GM13977 (cell line): ENCODE data around the gene SLC44A1.

Experiments used
- DNase-seq: peaks from one replicate; pipeline ENCODE4 v3.0.0; 2012; ENCODE audit warnings: low spot score
- in situ Hi-C: fragments of 300-500 bp; cut with MboI; formaldehyde crosslinking; loops from one replicate; pipeline ENCODE4 v1.12.0; 2022; ENCODE audit warnings: low sequenced_read_pairs, low pct_unique_long_range_greater_than_20kb, mixed read lengths, inconsistent platforms; ENCODE audit not compliant: unreplicated experiment
- TF ChIP-seq, protein P1 (sequence below): IDR thresholded peaks from 2 replicates; pipeline ENCODE4 v1.5.1; 2012; ENCODE audit warnings: mild to moderate bottlenecking, control low read depth; ENCODE audit not compliant: insufficient read depth; ENCODE audit errors: extremely low read depth, missing control alignments

SLC44A1 gene

DNA sequence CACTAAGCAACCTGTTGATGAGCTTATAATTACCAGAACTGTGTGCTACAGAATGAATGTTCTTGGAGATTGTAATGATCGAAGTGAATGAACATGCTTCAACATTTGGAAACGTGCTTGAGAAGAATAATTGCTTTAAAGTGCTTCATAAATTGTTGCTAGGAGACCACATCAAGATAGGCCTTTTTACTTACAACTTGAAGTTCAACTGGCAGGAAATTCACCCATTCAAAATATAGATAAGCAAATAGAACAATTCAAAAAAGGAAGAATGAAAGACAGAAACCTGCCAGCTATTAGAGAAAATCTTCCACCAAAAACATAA is 38.0 kb upstream of the SLC44A1 start:
- DNase-seq, result no peak
- in situ Hi-C loops, result no loop called here
- TF ChIP-seq, protein P1, sequence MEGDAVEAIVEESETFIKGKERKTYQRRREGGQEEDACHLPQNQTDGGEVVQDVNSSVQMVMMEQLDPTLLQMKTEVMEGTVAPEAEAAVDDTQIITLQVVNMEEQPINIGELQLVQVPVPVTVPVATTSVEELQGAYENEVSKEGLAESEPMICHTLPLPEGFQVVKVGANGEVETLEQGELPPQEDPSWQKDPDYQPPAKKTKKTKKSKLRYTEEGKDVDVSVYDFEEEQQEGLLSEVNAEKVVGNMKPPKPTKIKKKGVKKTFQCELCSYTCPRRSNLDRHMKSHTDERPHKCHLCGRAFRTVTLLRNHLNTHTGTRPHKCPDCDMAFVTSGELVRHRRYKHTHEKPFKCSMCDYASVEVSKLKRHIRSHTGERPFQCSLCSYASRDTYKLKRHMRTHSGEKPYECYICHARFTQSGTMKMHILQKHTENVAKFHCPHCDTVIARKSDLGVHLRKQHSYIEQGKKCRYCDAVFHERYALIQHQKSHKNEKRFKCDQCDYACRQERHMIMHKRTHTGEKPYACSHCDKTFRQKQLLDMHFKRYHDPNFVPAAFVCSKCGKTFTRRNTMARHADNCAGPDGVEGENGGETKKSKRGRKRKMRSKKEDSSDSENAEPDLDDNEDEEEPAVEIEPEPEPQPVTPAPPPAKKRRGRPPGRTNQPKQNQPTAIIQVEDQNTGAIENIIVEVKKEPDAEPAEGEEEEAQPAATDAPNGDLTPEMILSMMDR, result no peak

DNA sequence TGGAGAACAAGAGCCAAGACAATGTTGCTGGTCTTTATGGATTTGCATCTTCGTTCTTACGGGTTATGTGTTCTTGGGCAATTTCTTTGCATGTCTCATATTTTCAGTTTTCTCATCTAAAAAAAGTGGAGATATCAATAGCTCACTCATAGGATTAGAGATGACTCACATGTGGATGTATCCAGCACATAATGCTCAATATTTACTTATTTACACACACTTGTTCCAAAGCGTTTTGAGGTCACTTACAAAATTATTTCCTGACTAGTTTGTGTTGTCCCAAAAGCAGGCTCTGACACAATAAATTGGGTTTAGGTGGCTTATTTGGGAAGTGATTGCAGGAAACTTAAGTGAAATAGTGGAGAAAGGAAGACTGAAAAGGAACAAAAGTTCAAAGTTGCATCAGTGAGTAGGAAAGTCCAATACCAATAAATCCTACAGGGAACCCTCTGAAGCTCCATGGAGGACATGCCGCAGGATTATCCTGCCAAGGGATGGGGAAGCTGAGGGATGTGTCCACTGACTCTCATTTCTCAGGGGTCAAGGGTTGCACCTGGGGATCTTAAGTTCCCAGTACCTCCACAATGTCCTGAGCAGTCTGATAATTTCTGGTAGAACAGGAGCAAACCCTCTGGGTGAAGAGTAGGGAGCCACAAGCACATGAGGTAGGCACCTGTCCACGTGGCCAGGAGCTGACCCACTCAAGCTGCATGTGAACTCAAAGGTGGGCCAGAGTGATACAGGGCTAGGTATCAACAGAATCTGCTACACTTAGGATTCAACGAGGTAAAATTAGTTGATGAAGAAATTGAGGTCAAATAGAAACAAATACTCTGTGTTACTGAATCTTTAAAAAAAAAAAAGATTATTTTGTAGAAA is 37.4 kb upstream of the SLC44A1 start:
- in situ Hi-C loops, result no loop called here
- DNase-seq, result no peak
- TF ChIP-seq, protein P1, result no peak

DNA sequence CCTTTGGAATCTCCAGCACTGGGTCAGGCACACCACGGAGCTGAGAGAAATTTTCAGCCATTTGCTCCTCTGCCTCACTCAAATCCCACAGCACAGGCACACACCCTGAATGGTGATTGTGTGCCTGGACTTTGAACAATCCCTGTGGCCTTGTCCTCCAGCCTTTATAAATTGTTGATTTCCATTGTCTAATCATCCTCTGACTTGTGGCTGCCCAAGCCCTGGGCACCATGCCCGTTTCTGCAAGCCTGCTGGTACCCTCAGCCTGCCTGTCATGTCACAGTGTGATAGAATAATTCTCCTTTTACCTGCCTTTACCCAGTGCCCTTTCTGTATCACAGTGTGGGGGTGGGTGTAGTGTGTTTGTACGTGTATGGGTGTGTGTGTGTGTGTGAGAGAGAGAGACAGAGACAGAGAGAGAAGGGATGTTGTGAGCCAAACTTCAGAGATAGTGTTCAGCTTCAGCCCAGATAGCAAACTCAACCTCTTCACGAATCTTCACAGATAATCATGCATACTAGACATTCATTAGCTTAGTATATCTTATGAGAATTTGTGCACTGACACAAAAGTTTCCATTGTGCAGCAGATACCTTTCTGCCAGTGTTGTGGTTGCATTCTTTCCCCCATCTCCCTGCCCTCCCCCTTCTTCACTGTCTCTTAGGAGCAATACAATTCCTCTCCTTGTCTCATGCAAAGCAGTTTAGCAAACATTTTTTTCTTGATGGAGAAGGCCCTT is 27.8 kb upstream of the SLC44A1 start:
- DNase-seq, result no peak
- TF ChIP-seq, protein P1, result no peak
- in situ Hi-C loops, result no loop called here

DNA sequence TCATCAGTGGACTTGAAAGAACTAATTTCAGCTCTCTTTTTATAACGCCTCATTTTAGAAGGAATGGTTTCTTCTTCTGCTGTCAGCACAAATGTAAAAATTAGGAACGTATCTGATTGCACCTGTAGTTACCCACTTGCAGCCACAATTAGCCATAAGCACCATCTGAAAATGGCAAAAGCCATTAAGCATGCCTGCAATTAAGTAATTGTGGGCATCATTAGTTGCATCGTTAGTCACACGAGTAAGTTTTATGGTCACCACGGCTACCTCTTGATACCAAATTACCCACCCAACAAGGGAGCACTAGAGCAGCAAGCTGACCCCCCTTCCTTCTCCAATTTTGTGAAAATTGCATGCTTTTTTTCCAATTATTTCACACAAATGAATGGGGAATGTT is 25.8 kb upstream of the SLC44A1 start:
- DNase-seq, result no peak
- in situ Hi-C loops, result no loop called here
- TF ChIP-seq, protein P1, result no peak

DNA sequence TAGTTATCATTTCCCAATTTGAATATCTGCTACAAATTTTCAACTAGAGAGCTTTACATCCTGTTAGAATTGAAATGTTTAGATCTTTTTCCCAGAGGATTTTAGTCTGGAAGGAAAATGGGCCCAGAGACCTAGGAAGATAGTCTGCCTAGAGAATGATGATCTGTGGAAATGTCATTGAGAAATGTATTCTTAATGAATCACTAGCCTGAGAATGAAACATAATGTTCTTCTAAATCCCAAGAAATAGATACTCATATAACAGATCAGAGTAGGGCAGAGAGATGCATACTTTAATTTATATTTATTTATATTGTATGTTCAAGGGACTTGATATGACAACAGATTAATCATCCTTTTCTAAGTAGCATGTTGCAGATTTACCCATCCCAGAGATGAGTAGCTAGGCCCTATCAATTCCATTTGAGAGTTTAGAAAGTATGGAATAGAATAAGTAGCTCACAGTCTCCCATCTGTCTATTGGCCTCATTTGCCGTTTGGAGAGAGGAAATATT is 25.1 kb upstream of the SLC44A1 start:
- in situ Hi-C loops, result no loop called here
- TF ChIP-seq, protein P1, result no peak
- DNase-seq, result no peak

DNA sequence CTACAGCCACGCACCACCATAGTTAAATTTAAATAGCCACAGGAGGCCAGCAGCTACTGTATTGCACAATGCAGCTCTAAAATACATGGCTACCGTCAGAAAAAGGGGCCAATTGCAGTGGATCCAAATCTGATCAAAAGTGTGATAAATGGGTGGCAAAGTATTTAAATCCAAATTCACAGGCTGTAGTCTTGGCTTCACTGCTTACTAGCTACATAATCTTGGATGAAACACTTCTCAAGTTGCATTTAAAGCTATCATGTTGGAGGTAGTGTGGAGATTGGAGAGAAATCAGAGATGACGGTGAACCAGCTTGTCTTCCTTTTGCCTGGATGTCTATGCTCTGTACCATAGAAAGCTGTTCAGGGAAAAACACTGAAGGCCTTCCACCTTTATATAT is 24.0 kb upstream of the SLC44A1 start:
- TF ChIP-seq, protein P1, result no peak
- DNase-seq, result no peak
- in situ Hi-C loops, result no loop called here
